Osteoblast (primary cell): ENCODE results near the gene FADS1. TPM values are rescaled to one million over a fixed set of nuclear protein-coding genes. Genes with fewer than 3 reads are reported as not detected.

Experiments used
- DNase-seq: peaks from one replicate; pipeline ENCODE4 v3.0.0; 2011; ENCODE audit warnings: low spot score, mixed read lengths; ENCODE audit not compliant: insufficient read length; ENCODE audit errors: missing footprints
- H2AFZ ChIP-seq: 2 replicates; pipeline ENCODE4 v1.6.0; 2011; ENCODE audit warnings: mild to moderate bottlenecking, low read length
- H3K27ac ChIP-seq: 2 replicates; pipeline ENCODE4 v1.5.1; 2011; ENCODE audit warnings: mild to moderate bottlenecking, low read depth, low read length, moderate library complexity
- H3K27me3 ChIP-seq: 2 replicates; pipeline ENCODE4 v1.6.0; 2012; ENCODE audit warnings: mild to moderate bottlenecking, control low read depth, inconsistent platforms, low read length, moderate library complexity; ENCODE audit not compliant: insufficient read depth
- H3K36me3 ChIP-seq: 2 replicates; pipeline ENCODE4 v1.5.1; 2011; ENCODE audit warnings: mild to moderate bottlenecking, low read length, control low read depth, moderate library complexity; ENCODE audit not compliant: insufficient read depth
- H3K4me1 ChIP-seq: 2 replicates; pipeline ENCODE4 v1.5.1; 2011; ENCODE audit warnings: mild to moderate bottlenecking, low read length, control low read depth, moderate library complexity; ENCODE audit not compliant: insufficient read depth
- H3K4me2 ChIP-seq: 2 replicates; pipeline ENCODE4 v1.6.0; 2011; ENCODE audit warnings: mild to moderate bottlenecking, low read length; ENCODE audit not compliant: insufficient read depth
- H3K4me3 ChIP-seq: fragments of 200-600 bp; sonication (generic); 3 replicates; pipeline ENCODE4 v1.5.1; 2012; ENCODE audit warnings: mild to moderate bottlenecking, low read length, inconsistent platforms; ENCODE audit not compliant: insufficient read depth
- H3K79me2 ChIP-seq: 2 replicates; pipeline ENCODE4 v1.6.0; 2012; ENCODE audit warnings: mild to moderate bottlenecking, low read length, control low read depth, inconsistent platforms; ENCODE audit not compliant: insufficient read depth
- H3K9me3 ChIP-seq: 2 replicates; pipeline ENCODE4 v1.5.1; 2011; ENCODE audit warnings: low read depth, low read length, control low read depth
- H4K20me1 ChIP-seq: 2 replicates; pipeline ENCODE4 v1.6.0; 2012; ENCODE audit warnings: mild to moderate bottlenecking, low read length, control low read depth; ENCODE audit not compliant: insufficient read depth
- total RNA-seq: library from RNA; depleted of rRNA; stranded (reverse); fragments of >200 nt; gene quantifications from 2 replicates; pipeline ENCODE4 v1.2.3, GENCODE V29; 2012
- TF ChIP-seq, protein P1 (sequence below): IDR thresholded peaks from 2 replicates; pipeline ENCODE4 v1.5.1; 2011; ENCODE audit warnings: mild to moderate bottlenecking, low read depth, low read length, moderate library complexity; ENCODE audit errors: extremely low read depth

The FADS1 gene
- total RNA-seq, 1 donor = 303 TPM

DNA sequence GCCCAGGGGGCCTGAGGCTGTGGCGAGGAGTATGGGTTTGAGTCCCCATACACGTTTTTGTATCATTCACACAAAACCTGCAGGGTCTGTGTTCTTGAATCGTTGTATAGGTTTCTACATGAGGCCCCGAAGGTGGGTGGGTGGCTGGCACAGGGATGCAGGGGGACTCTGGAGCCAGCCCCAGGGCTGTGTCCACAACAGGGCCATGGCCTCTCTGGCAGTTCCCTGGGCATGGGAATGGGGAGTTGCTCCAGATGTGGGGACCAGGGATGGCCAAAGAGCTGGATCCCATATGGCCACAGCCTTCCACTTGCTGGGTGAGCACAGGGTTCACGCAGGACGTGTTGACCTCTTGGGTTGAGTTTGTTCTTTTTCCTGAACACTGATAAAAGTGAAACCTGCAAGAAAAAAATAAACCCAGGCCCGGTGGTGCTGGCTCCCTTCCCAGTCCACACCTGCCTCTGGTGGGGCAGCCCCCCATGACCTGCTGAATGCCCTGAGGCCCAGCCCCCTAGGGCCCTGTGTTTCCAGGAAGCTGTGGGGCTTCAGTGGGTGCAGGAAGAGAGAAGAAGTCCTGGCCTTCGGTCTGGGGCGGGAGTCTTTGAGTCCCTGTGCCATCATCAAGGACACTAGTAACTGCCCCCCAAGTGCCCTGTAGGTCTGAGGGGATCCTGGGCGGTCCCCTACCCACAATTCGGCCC is 48.3 kb downstream of the FADS1 start:
- no peak for DNase-seq
- Histone ChIP-seq H2AFZ (no peak overlapping the region), H3K27me3 (no peaks in the 10 kb centered on the region), H3K27ac (no peak overlapping the region), H3K4me2 (no peak overlapping the region), H3K9me3 (no peaks in the 10 kb centered on the region), H4K20me1 (no peaks in the 10 kb centered on the region), H3K36me3 (no peaks in the 10 kb centered on the region), H3K79me2 (no peaks in the 10 kb centered on the region), H3K4me1 (no peaks in the 10 kb centered on the region), H3K4me3 (no peak overlapping the region)
- TF ChIP-seq, protein P1, sequence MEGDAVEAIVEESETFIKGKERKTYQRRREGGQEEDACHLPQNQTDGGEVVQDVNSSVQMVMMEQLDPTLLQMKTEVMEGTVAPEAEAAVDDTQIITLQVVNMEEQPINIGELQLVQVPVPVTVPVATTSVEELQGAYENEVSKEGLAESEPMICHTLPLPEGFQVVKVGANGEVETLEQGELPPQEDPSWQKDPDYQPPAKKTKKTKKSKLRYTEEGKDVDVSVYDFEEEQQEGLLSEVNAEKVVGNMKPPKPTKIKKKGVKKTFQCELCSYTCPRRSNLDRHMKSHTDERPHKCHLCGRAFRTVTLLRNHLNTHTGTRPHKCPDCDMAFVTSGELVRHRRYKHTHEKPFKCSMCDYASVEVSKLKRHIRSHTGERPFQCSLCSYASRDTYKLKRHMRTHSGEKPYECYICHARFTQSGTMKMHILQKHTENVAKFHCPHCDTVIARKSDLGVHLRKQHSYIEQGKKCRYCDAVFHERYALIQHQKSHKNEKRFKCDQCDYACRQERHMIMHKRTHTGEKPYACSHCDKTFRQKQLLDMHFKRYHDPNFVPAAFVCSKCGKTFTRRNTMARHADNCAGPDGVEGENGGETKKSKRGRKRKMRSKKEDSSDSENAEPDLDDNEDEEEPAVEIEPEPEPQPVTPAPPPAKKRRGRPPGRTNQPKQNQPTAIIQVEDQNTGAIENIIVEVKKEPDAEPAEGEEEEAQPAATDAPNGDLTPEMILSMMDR = no peak

DNA sequence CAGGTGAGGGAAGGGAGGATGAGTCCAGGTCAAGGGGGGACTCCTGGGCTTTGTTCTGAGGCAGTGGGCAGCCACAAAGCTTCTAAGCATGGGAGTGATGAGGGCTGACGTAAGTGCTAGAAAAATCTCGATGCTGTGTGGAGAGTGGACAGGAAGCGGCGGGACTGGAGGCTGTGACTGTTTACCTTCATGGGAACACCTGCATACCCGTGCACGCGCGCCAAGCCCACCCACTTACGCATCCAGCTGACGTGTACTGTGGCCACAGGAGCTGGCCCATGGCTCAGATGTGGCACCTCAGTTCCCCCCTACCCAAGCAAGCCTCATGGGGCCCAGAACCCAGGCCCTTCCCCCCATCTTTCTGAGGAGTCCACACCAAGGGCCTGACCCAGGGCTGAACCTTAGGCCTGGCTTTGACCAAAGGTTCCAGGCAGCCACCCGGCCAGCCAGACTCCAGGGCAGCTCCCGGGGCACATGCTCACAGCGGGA is 50.4 kb downstream of the FADS1 start:
- Histone ChIP-seq H3K79me2 (no peaks in the 10 kb centered on the region), H2AFZ (no peak overlapping the region), H4K20me1 (no peaks in the 10 kb centered on the region), H3K4me2 (no peak overlapping the region), H3K27ac (no peak overlapping the region), H3K36me3 (no peaks in the 10 kb centered on the region), H3K4me3 (no peak overlapping the region), H3K9me3 (no peaks in the 10 kb centered on the region), H3K27me3 (peaks cover 2% of the 10 kb centered on the region), H3K4me1 (no peaks in the 10 kb centered on the region)
- DNase-seq = no peak
- TF ChIP-seq, protein P1 = no peak

DNA sequence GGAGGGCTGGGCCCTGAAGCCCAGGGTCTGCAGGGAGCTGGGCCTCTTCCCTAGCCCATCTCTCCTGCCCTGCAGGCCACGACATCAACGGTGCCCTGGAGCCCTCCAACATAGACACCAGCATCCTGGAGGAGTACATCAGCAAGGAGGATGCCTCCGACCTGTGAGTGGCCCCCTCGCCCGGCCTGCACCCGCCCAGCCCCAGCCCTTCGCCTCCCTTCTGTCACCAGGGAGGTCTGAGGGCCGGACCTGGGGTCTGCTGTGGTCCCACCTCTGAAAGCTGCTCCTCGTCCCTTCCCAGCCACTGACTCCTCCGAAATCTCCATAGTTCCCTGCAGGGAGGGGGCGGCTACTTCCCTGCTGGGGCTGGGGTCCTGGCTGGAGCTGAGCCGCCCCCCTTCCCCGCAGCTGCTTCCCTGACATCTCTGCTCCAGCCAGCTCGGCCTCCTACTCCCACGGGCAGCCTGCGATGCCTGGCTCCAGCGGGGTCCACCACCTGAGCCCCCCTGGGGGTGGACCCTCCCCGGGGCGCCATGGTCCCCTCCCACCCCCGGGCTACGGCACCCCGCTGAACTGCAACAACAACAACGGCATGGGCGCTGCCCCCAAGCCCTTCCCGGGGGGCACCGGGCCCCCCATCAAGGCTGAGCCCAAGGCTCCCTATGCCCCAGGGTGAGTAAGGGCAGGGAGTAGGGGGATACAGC is 51.1 kb downstream of the FADS1 start:
- H3K79me2 ChIP-seq = no peaks in the 10 kb centered on the region
- no peaks in the 10 kb centered on the region for H4K20me1 ChIP-seq
- no peak overlapping the region for H2AFZ ChIP-seq

More for the DNA sequence above, 51.1 kb downstream of the FADS1 start:
- no peak for DNase-seq
- Histone ChIP-seq H3K27ac (no peak overlapping the region), H3K36me3 (no peaks in the 10 kb centered on the region), H3K4me1 (no peaks in the 10 kb centered on the region), H3K9me3 (no peaks in the 10 kb centered on the region), H3K4me3 (no peak overlapping the region), H3K4me2 (no peak overlapping the region), H3K27me3 (peaks cover 2% of the 10 kb centered on the region)
- TF ChIP-seq, protein P1 = no peak
